ENCODE data around the gene RAB6B. TPM values are rescaled to one million over a fixed set of nuclear protein-coding genes. Genes with fewer than 3 reads are reported as not detected.

RAB6B gene
- polyA plus RNA-seq, 2 of the 4 experiments (the other 2 are of a cell fraction): 2.4 to 2.5 TPM

GRCh38 chr3:133934073-133934970, 38.6 kb upstream of the RAB6B start:
- ATAC-seq (no peak), FAIRE-seq (no peak), DNase-seq (ENCODE audit: low read depth in 1 of 2, low spot score in 1 of 2) (no peak)
- no peak overlapping the region for H3K27ac ChIP-seq
- no peaks in the 10 kb centered on the region for H3K4me1 ChIP-seq
- no peak overlapping the region for H3K4me2 ChIP-seq
- POLR2A ChIA-PET: no interaction called here
- no peak overlapping the region for H3K4me3 ChIP-seq
- 52% methylated on average over 6 of the region's 10 CpGs for WGBS (ENCODE audit: missing lambda C conversion rate)
- TF ChIP-seq CTCF (IDR thresholded peaks at IDR 0.05) (no peak), EHF (CRISPR knock-in tag; IDR thresholded peaks at IDR 0.05) (no peak), MAX (IDR thresholded peaks at IDR 0.05) (no peak), EP300 (IDR thresholded peaks at IDR 0.05) (no peak), E2F6 (IDR thresholded peaks at IDR 0.05; ENCODE audit: borderline replicate concordance, low read depth) (no peak), KDM1A (IDR thresholded peaks at IDR 0.05; ENCODE audit: low read depth) (no peak), USF2 (IDR thresholded peaks at IDR 0.05) (no peak), POLR2A (IDR thresholded peaks at IDR 0.05; ENCODE audit: low read length) (no peak), GATA3 (IDR thresholded peaks at IDR 0.05; ENCODE audit: borderline replicate concordance) (no peak), RFX5 (IDR thresholded peaks at IDR 0.05) (no peak)
- H3K9me3 ChIP-seq: no peaks in the 10 kb centered on the region
- CTCF ChIA-PET: no interaction called here

GRCh38 chr3:133933097-133934024, 37.7 kb upstream of the RAB6B start:
- no peak overlapping the region for H3K27ac ChIP-seq
- H3K9me3 ChIP-seq: no peaks in the 10 kb centered on the region
- no peak overlapping the region for H3K4me2 ChIP-seq
- H3K4me3 ChIP-seq: no peak overlapping the region
- ATAC-seq: no peak
- CTCF ChIA-PET: no interaction called here
- no peak for FAIRE-seq
- no peak for DNase-seq (ENCODE audit: low read depth in 1 of 2, low spot score in 1 of 2)
- no peaks in the 10 kb centered on the region for H3K4me1 ChIP-seq
- no peak for TF ChIP-seq NFE2L2 (conservative IDR thresholded peaks at IDR 0.05; ENCODE audit: low read length)
- no peak for TF ChIP-seq CBX2 (IDR thresholded peaks at IDR 0.05; ENCODE audit: borderline replicate concordance, low read depth)
- no peak for TF ChIP-seq BCL3 (IDR thresholded peaks at IDR 0.05)
- TF ChIP-seq EP300 (IDR thresholded peaks at IDR 0.05): no peak
- TF ChIP-seq ESRRA (IDR thresholded peaks at IDR 0.05; ENCODE audit: borderline replicate concordance, low read length): no peak
- no peak for TF ChIP-seq FOSL2 (IDR thresholded peaks at IDR 0.05)
- no peak for TF ChIP-seq FOSL2 (CRISPR knock-in tag; IDR thresholded peaks at IDR 0.05)
- TF ChIP-seq HOXB13 (CRISPR knock-in tag; IDR thresholded peaks at IDR 0.05; ENCODE audit: low read depth): no peak
- TF ChIP-seq HDAC2 (IDR thresholded peaks at IDR 0.05): no peak
- 46% methylated on average over 8 of the region's 9 CpGs for WGBS (ENCODE audit: missing lambda C conversion rate)
- POLR2A ChIA-PET: no interaction called here
